B cell (primary cell): Measurements from ENCODE around the gene ZNF521. TPM values are rescaled to one million over a fixed set of nuclear protein-coding genes. Genes with fewer than 3 reads are reported as not detected.

Experiments used
- ATAC-seq: fragments of 200-7000 bp; cut with Tn5 transposase; one replicate; pipeline ENCODE4 v1.10.0; 2021; ENCODE audit warnings: low read depth, mild to moderate bottlenecking, moderate number of reproducible peaks, moderate library complexity
- CTCF ChIA-PET: fragments of 350-600 bp; sonication (Branson Sonifier 250); formaldehyde crosslinking; loops from one replicate; lab custom pipeline; 2021; ENCODE audit warnings: antibody characterized with exemption, inconsistent platforms; lab: Charles Lee
- POLR2A ChIA-PET: fragments of 350-600 bp; sonication (Branson Sonifier 250); formaldehyde crosslinking; loops from one replicate; lab custom pipeline; 2021; ENCODE audit warnings: antibody characterized with exemption; lab: Charles Lee
- DNase-seq: peaks from one replicate; pipeline ENCODE4 v3.0.0; 2013
- H2AFZ ChIP-seq: 2 replicates; pipeline ENCODE4 v1.6.1; 2012; ENCODE audit warnings: mild to moderate bottlenecking, low read depth, low read length; ENCODE audit not compliant: insufficient read depth, poor library complexity, severe bottlenecking
- H3K27ac ChIP-seq, 2 donors: 1 replicate in 1 of 2; 2 replicates in 1 of 2; pipeline ENCODE4 v1.5.1; 2012 to 2013; ENCODE audit warnings: low read length in 2 of 2, mild to moderate bottlenecking in 2 of 2, moderate library complexity in 1 of 2
- H3K27me3 ChIP-seq, 4 experiments: fragments of 200-600 bp in 1 of 4; sonication (generic) in 1 of 4; replicated peaks in 1 of 4; 1 replicate in 2 of 4; 2 replicates in 2 of 4; pipeline versions ENCODE4 v1.6.1 to v1.7.0; 2013 to 2016; ENCODE audit warnings: low read length in 3 of 4, mild to moderate bottlenecking in 2 of 4, mixed read lengths in 1 of 4, moderate library complexity in 1 of 4; ENCODE audit not compliant: insufficient read depth in 4 of 4, control insufficient read depth in 3 of 4; ENCODE audit errors: control extremely low read depth in 1 of 4
- H3K36me3 ChIP-seq, 2 experiments: replicated peaks in 1 of 2; 1 replicate in 1 of 2; 2 replicates in 1 of 2; pipeline versions ENCODE4 v1.6.1 to v1.7.1; 2013; ENCODE audit warnings: low read length in 1 of 2; ENCODE audit not compliant: insufficient read depth in 2 of 2, control insufficient read depth in 1 of 2; ENCODE audit errors: control extremely low read depth in 1 of 2, extremely low read depth in 1 of 2
- H3K4me1 ChIP-seq, 2 donors: fragments of 200-600 bp in 1 of 2; sonication (generic) in 1 of 2; 1 replicate in 1 of 2; 2 replicates in 1 of 2; pipeline versions ENCODE4 v1.5.1 to v1.6.1; 2013 to 2017; ENCODE audit warnings: low read length in 2 of 2; ENCODE audit not compliant: control insufficient read depth in 2 of 2, insufficient read depth in 2 of 2
- H3K4me2 ChIP-seq: replicated peaks from 2 replicates; pipeline ENCODE3; 2012; ENCODE audit warnings: mild to moderate bottlenecking, low read depth, low read length; ENCODE audit not compliant: poor library complexity, severe bottlenecking
- H3K4me3 ChIP-seq, 5 experiments: fragments of 200-600 bp in 1 of 5; sonication (generic) in 1 of 5; 1 replicate in 3 of 5; 2 replicates in 2 of 5; pipeline versions ENCODE4 v1.5.1 to v1.7.0; 2011 to 2016; ENCODE audit warnings: low read length in 4 of 5, mild to moderate bottlenecking in 4 of 5, low read depth in 2 of 5, control low read depth in 1 of 5, moderate library complexity in 1 of 5; ENCODE audit not compliant: insufficient read depth in 1 of 5; ENCODE audit errors: control extremely low read depth in 1 of 5, extremely low read depth in 1 of 5
- H3K79me2 ChIP-seq: fragments of 200-600 bp; sonication (generic); one replicate; pipeline ENCODE4 v1.6.0; 2016; ENCODE audit warnings: low read length; ENCODE audit not compliant: control insufficient read depth, insufficient read depth
- H3K9ac ChIP-seq: fragments of 200-600 bp; sonication (generic); 2 replicates; pipeline ENCODE4 v1.6.1; 2017; ENCODE audit warnings: mild to moderate bottlenecking, low read length, moderate library complexity
- H3K9me3 ChIP-seq, 3 donors: one replicate each; pipeline versions ENCODE4 v1.6.1 to v1.7.1; 2013; ENCODE audit warnings: low read length in 2 of 3; ENCODE audit not compliant: control insufficient read depth in 2 of 3, insufficient read depth in 1 of 3; ENCODE audit errors: control extremely low read depth in 1 of 3
- H4K20me1 ChIP-seq: 2 replicates; pipeline ENCODE4 v1.6.0; 2012; ENCODE audit warnings: mild to moderate bottlenecking, low read length; ENCODE audit not compliant: insufficient read depth, control insufficient read depth, poor library complexity, severe bottlenecking
- H3K27ac Mint-ChIP-seq: one replicate; pipeline ENCODE4 v1.8.0; 2021; ENCODE audit warnings: mixed read lengths
- H3K27me3 Mint-ChIP-seq: one replicate; pipeline ENCODE4 v1.8.0; 2021; ENCODE audit warnings: mixed read lengths
- H3K4me1 Mint-ChIP-seq: one replicate; pipeline ENCODE4 v1.8.0; 2021; ENCODE audit warnings: mixed read lengths
- H3K4me3 Mint-ChIP-seq: one replicate; pipeline ENCODE4 v1.8.0; 2021; ENCODE audit warnings: mixed read lengths
- H3K9me3 Mint-ChIP-seq: one replicate; pipeline ENCODE4 v1.8.0; 2022; ENCODE audit warnings: mixed read lengths; ENCODE audit not compliant: insufficient read depth
- CTCF ChIP-seq: fragments of 200-600 bp; IDR thresholded peaks from one replicate; pipeline ENCODE4 v1.8.0; 2022; ENCODE audit warnings: antibody characterized with exemption, mild to moderate bottlenecking
- EZH2 ChIP-seq: IDR thresholded peaks from 2 replicates; pipeline ENCODE4 v1.6.1; 2012; ENCODE audit warnings: borderline replicate concordance, low read depth, mild to moderate bottlenecking, moderate library complexity, low read length; ENCODE audit not compliant: insufficient read depth, poor library complexity, severe bottlenecking
- WGBS: methylation state at CpG from one replicate; pipeline ENCODE4 v1.1.5; 2013; ENCODE audit warnings: missing lambda C conversion rate; ENCODE audit not compliant: insufficient coverage; 5-methylcytosine and 5-hydroxymethylcytosine counted together
- intact Hi-C: fragments of 100-400 bp; cut with micrococcal nuclease; formaldehyde crosslinking; loops from one replicate; pipeline ENCODE4 v1.10.0; 2022
- polyA plus RNA-seq: library from polyadenylated mRNA; depleted of rRNA; stranded (reverse); fragments of >200 nt; gene quantifications from 2 replicates; pipeline ENCODE4 v1.2.3, GENCODE V29; 2012
- total RNA-seq, 2 donors: library from RNA; stranded (reverse); fragments of 120-200 nt in 1 of 2; gene quantifications; 1 replicate in 1 of 2; 2 replicates in 1 of 2; pipeline versions ENCODE4 v1.2.3 to v1.2.4, GENCODE V29; 2013 to 2022

ZNF521 gene
- total and polyA plus RNA-seq, 2 donors (not counting 1 experiment from before 2014, with no cell fraction given): 0.04 to 9.0 TPM

- intact Hi-C loops: no loop called here
- Histone ChIP-seq H3K4me2 (no peak overlapping the region), H4K20me1 (no peaks in the 10 kb centered on the region), H3K9me3 (no peaks in the 10 kb centered on the region), H3K4me3 (no peak overlapping the region), H3K79me2 (no peaks in the 10 kb centered on the region), H3K4me1 (no peaks in the 10 kb centered on the region), H3K9ac (no peak overlapping the region), H3K27me3 (no peaks in the 10 kb centered on the region), H3K27ac (no peak overlapping the region), H2AFZ (no peak overlapping the region), H3K36me3 (no peaks in the 10 kb centered on the region)
- Mint-ChIP-seq H3K4me3 (no peak overlapping the region), H3K27ac (no peak overlapping the region), H3K4me1 (no peaks in the 10 kb centered on the region), H3K27me3 (peaks cover 9% of the 10 kb centered on the region), H3K9me3 (no peaks in the 10 kb centered on the region)
- DNase-seq (no peak), ATAC-seq (no peak)
- WGBS: 100% methylated on average over 2 of the region's 4 CpGs
- ChIA-PET POLR2A (no interaction called here), CTCF (no interaction called here)
- TF ChIP-seq CTCF (no peak), EZH2 (no peak)
Measured at GRCh38 chr18:25186871-25187270, 165.1 kb downstream of the ZNF521 start.

- Mint-ChIP-seq H3K4me3 (no peak overlapping the region), H3K27ac (no peak overlapping the region), H3K4me1 (no peaks in the 10 kb centered on the region), H3K27me3 (peaks cover 21% of the 10 kb centered on the region), H3K9me3 (no peaks in the 10 kb centered on the region)
- Histone ChIP-seq H3K9ac (no peak overlapping the region), H3K27ac (no peak overlapping the region), H3K4me2 (no peak overlapping the region), H3K27me3 (no peaks in the 10 kb centered on the region), H3K79me2 (no peaks in the 10 kb centered on the region), H2AFZ (no peak overlapping the region), H3K9me3 (no peaks in the 10 kb centered on the region), H4K20me1 (no peaks in the 10 kb centered on the region), H3K4me1 (no peaks in the 10 kb centered on the region), H3K4me3 (no peak overlapping the region), H3K36me3 (no peaks in the 10 kb centered on the region)
- TF ChIP-seq CTCF: no peak
- TF ChIP-seq EZH2: no peak
- ATAC-seq (no peak), DNase-seq (no peak)
- intact Hi-C loops: no loop called here
- POLR2A ChIA-PET: no interaction called here
- no CpG with 5 or more reads among the region's 2 CpGs for WGBS
- CTCF ChIA-PET: no interaction called here
Measured at GRCh38 chr18:25181993-25182392, 170.0 kb downstream of the ZNF521 start.
